Esophagus squamous epithelium (tissue), 4 donors: ENCODE data around the gene SMOC1.

Source experiments
- POLR2A ChIP-seq, 4 donors: fragments of 450-650 bp; IDR thresholded peaks; one replicate each; pipeline ENCODE4 v1.6.1; 2017; ENCODE audit warnings: antibody characterized with exemption in 4 of 4, mild to moderate bottlenecking in 4 of 4, moderate library complexity in 3 of 4
- TF ChIP-seq, protein P1 (sequence below), 6 experiments: fragments of 450-650 bp in 4 of 6; fragments of 200-600 bp in 2 of 6; sonication (generic) in 2 of 6; IDR thresholded peaks; one replicate each; pipeline ENCODE4 v1.5.1; 2016 to 2019; ENCODE audit warnings: antibody characterized with exemption in 6 of 6, mild to moderate bottlenecking in 4 of 6, moderate library complexity in 4 of 6

DNA sequence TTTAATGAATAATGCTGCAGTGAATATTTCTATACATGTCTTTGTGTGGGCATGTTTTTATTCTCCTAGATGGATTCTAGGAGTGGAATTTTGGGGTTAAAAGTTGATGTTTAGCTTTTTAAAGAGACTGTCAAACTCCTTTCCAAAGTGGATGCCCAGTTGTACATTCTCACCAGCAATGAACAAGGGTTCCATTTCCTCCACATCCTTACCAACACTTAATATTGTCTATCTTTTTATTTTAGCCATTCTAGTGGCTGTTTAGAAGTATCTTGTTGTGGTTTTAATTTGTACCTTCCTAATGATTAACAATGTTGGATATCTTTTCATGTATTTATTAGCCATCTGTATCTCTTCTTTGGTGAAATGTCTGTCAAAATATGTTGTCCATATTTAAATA, 109.8 kb downstream of the SMOC1 start:
- no peak for TF ChIP-seq POLR2A (IDR thresholded peaks at IDR 0.05)
- TF ChIP-seq, protein P1, sequence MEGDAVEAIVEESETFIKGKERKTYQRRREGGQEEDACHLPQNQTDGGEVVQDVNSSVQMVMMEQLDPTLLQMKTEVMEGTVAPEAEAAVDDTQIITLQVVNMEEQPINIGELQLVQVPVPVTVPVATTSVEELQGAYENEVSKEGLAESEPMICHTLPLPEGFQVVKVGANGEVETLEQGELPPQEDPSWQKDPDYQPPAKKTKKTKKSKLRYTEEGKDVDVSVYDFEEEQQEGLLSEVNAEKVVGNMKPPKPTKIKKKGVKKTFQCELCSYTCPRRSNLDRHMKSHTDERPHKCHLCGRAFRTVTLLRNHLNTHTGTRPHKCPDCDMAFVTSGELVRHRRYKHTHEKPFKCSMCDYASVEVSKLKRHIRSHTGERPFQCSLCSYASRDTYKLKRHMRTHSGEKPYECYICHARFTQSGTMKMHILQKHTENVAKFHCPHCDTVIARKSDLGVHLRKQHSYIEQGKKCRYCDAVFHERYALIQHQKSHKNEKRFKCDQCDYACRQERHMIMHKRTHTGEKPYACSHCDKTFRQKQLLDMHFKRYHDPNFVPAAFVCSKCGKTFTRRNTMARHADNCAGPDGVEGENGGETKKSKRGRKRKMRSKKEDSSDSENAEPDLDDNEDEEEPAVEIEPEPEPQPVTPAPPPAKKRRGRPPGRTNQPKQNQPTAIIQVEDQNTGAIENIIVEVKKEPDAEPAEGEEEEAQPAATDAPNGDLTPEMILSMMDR (IDR thresholded peaks at IDR 0.05): no peak
